HEK293 (cell line): ENCODE data around the gene TLE6.

Experiments used
- CTCF ChIA-PET: fragments of 350-600 bp; formaldehyde crosslinking; extraction: SDS; loops from one replicate; lab custom pipeline; 2021; ENCODE audit warnings: antibody characterized with exemption; lab: Yijun Ruan, JAX
- POLR2A ChIA-PET: fragments of 300-600 bp; formaldehyde crosslinking; extraction: SDS; loops from one replicate; lab custom pipeline; 2020; ENCODE audit warnings: antibody characterized with exemption, inconsistent platforms; lab: Yijun Ruan, JAX
- H3K27ac ChIP-seq: fragments of 200-500 bp; sonication (Bioruptor generic); 2 replicates; pipeline ENCODE4 v1.5.1; 2014; ENCODE audit warnings: low read depth, low read length, control low read depth, inconsistent platforms; ENCODE audit errors: extremely low read depth
- H3K36me3 ChIP-seq, 2 experiments: fragments of 200-500 bp in 1 of 2; sonication (Bioruptor generic) in 1 of 2; 1 replicate in 1 of 2; 2 replicates in 1 of 2; pipeline ENCODE4 v1.5.1; 2014 to 2017; ENCODE audit warnings: inconsistent platforms in 2 of 2, low read length in 2 of 2; ENCODE audit not compliant: control insufficient read depth in 2 of 2, insufficient read depth in 1 of 2
- H3K4me1 ChIP-seq: fragments of 200-500 bp; sonication (Bioruptor generic); 2 replicates; pipeline ENCODE4 v1.5.1; 2014; ENCODE audit warnings: mild to moderate bottlenecking, low read length, inconsistent platforms; ENCODE audit not compliant: control insufficient read depth, insufficient read depth
- H3K4me3 ChIP-seq: 2 replicates; pipeline ENCODE4 v1.5.1; 2011; ENCODE audit warnings: low read depth, mild to moderate bottlenecking, control low read depth, low read length, moderate library complexity
- H3K9me3 ChIP-seq: fragments of 200-500 bp; sonication (Bioruptor generic); 2 replicates; pipeline ENCODE4 v1.5.1; 2014; ENCODE audit warnings: low read depth, low read length, inconsistent platforms; ENCODE audit not compliant: control insufficient read depth, insufficient read depth
- INSM2 ChIP-seq: fragments of 450-650 bp; formaldehyde crosslinking; IDR thresholded peaks from 2 replicates; pipeline ENCODE4 v1.5.1; 2016; ENCODE audit warnings: missing biosample characterization, missing genetic modification characterization
- KLF10 ChIP-seq: fragments of 450-650 bp; IDR thresholded peaks from 2 replicates; pipeline ENCODE4 v1.5.1; 2018; ENCODE audit warnings: missing biosample characterization, mild to moderate bottlenecking, missing genetic modification characterization
- KLF9 ChIP-seq: fragments of 450-650 bp; formaldehyde crosslinking; IDR thresholded peaks from 2 replicates; pipeline ENCODE4 v1.5.1; 2016; ENCODE audit warnings: missing biosample characterization, missing genetic modification characterization, low read depth
- PRDM2 ChIP-seq: fragments of 450-650 bp; formaldehyde crosslinking; IDR thresholded peaks from 2 replicates; pipeline ENCODE4 v1.5.1; 2016; ENCODE audit warnings: missing biosample characterization, missing genetic modification characterization, borderline replicate concordance
- SP7 ChIP-seq: fragments of 450-650 bp; formaldehyde crosslinking; IDR thresholded peaks from 2 replicates; pipeline ENCODE4 v1.5.1; 2016; ENCODE audit warnings: missing biosample characterization, missing genetic modification characterization
- YY2 ChIP-seq: fragments of 450-650 bp; formaldehyde crosslinking; IDR thresholded peaks from 2 replicates; pipeline ENCODE4 v1.5.1; 2016; ENCODE audit warnings: missing biosample characterization, missing genetic modification characterization
- ZBTB48 ChIP-seq: fragments of 450-650 bp; formaldehyde crosslinking; IDR thresholded peaks from 2 replicates; pipeline ENCODE4 v1.5.1; 2016; ENCODE audit warnings: missing biosample characterization, missing genetic modification characterization
- ZBTB8A ChIP-seq: fragments of 450-650 bp; formaldehyde crosslinking; IDR thresholded peaks from 2 replicates; pipeline ENCODE4 v1.5.1; 2016; ENCODE audit warnings: missing biosample characterization, missing genetic modification characterization
- ZEB2 ChIP-seq: fragments of 450-650 bp; formaldehyde crosslinking; IDR thresholded peaks from 2 replicates; pipeline ENCODE4 v1.5.1; 2016; ENCODE audit warnings: missing biosample characterization, missing genetic modification characterization
- ZIC2 ChIP-seq: fragments of 450-650 bp; formaldehyde crosslinking; IDR thresholded peaks from 2 replicates; pipeline ENCODE4 v1.5.1; 2016; ENCODE audit warnings: missing biosample characterization, missing genetic modification characterization
- ZNF121 ChIP-seq: fragments of 450-650 bp; formaldehyde crosslinking; IDR thresholded peaks from 2 replicates; pipeline ENCODE4 v1.5.1; 2016; ENCODE audit warnings: missing biosample characterization, missing genetic modification characterization
- ZNF138 ChIP-seq: fragments of 450-650 bp; formaldehyde crosslinking; IDR thresholded peaks from 2 replicates; pipeline ENCODE4 v1.5.1; 2016; ENCODE audit warnings: missing biosample characterization, missing genetic modification characterization, borderline replicate concordance
- ZNF2 ChIP-seq: fragments of 450-650 bp; formaldehyde crosslinking; IDR thresholded peaks from 2 replicates; pipeline ENCODE4 v1.5.1; 2016; ENCODE audit warnings: missing biosample characterization, missing genetic modification characterization
- ZNF24 ChIP-seq: fragments of 450-650 bp; formaldehyde crosslinking; IDR thresholded peaks from 2 replicates; pipeline ENCODE4 v1.5.1; 2016; ENCODE audit warnings: missing biosample characterization, missing genetic modification characterization
- ZNF514 ChIP-seq: fragments of 450-650 bp; formaldehyde crosslinking; IDR thresholded peaks from 2 replicates; pipeline ENCODE4 v1.5.1; 2016; ENCODE audit warnings: missing biosample characterization, missing genetic modification characterization
- ZNF561 ChIP-seq: fragments of 450-650 bp; IDR thresholded peaks from 2 replicates; pipeline ENCODE4 v1.5.1; 2018; ENCODE audit warnings: missing biosample characterization, missing genetic modification characterization, borderline replicate concordance
- ZNF610 ChIP-seq: fragments of 450-650 bp; formaldehyde crosslinking; IDR thresholded peaks from 2 replicates; pipeline ENCODE4 v1.5.1; 2016; ENCODE audit warnings: missing biosample characterization, missing genetic modification characterization, borderline replicate concordance
- ZNF623 ChIP-seq: fragments of 450-650 bp; formaldehyde crosslinking; IDR thresholded peaks from 2 replicates; pipeline ENCODE4 v1.5.1; 2016; ENCODE audit warnings: missing biosample characterization, missing genetic modification characterization
- ZNF624 ChIP-seq: fragments of 450-650 bp; formaldehyde crosslinking; IDR thresholded peaks from 2 replicates; pipeline ENCODE4 v1.5.1; 2017; ENCODE audit warnings: missing biosample characterization, missing genetic modification characterization
- ZNF654 ChIP-seq: fragments of 450-650 bp; formaldehyde crosslinking; IDR thresholded peaks from 2 replicates; pipeline ENCODE4 v1.5.1; 2016; ENCODE audit warnings: low read depth, missing biosample characterization, missing genetic modification characterization
- ZNF843 ChIP-seq: fragments of 450-650 bp; formaldehyde crosslinking; IDR thresholded peaks from 2 replicates; pipeline ENCODE4 v1.5.1; 2016; ENCODE audit warnings: missing biosample characterization, missing genetic modification characterization
- ZSCAN4 ChIP-seq: fragments of 450-650 bp; formaldehyde crosslinking; IDR thresholded peaks from 2 replicates; pipeline ENCODE4 v1.5.1; 2017; ENCODE audit warnings: missing biosample characterization, missing genetic modification characterization
- ZSCAN5A ChIP-seq: fragments of 450-650 bp; formaldehyde crosslinking; IDR thresholded peaks from 2 replicates; pipeline ENCODE4 v1.5.1; 2016; ENCODE audit warnings: missing biosample characterization, missing genetic modification characterization
- TF ChIP-seq, protein P1 (sequence below): fragments of 450-650 bp; formaldehyde crosslinking; IDR thresholded peaks from 2 replicates; pipeline ENCODE4 v1.5.1; 2016; ENCODE audit warnings: missing biosample characterization, missing genetic modification characterization

Gene TLE6

DNA sequence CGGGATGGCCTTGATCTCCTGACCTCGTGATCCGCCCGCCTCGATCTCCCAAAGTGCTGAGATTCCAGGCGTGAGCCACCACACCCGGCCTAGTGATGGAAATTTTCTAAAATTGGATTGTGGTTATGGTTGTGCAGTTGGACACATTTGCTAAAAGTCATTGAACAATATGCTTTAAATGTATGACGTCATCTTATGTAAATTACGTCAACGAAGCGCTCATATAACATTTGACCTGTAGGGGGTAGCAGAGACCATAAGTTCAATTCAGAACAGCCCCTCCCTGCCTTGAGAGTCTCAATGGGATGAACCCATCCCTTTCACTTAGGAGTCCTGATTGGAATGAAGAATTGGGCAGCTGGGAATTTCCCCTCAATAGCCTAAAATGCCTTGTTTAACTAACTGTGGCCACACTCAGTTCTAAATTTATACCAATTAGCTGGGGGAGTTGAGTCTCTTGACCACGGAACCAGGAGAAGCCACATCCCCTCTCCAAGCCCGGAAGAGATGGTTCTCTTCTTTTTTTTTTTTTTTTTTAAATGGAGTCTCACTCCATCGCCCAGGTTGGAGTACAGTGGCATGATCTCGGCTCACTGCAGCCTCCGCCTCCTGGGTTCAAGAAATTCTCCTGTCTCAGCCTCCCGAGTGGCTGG, 15.2 kb upstream of the TLE6 start (continued):
- peak; percentile 56; the same call in 1 of the 2 replicates for TF ChIP-seq ZSCAN4 (tag by site-specific recombination)
- peak; percentile 91 for TF ChIP-seq SP7 (tag by site-specific recombination)
- peak; percentile 54; the same call in 1 of the 2 replicates for TF ChIP-seq ZNF2 (tag by site-specific recombination)
- no peak for TF ChIP-seq KLF9 (tag by site-specific recombination)
- TF ChIP-seq ZNF624 (tag by site-specific recombination) = no peak
- TF ChIP-seq ZBTB8A (tag by site-specific recombination) = peak; percentile 49; the same call in 1 of the 2 replicates
- no peak for TF ChIP-seq ZBTB48
- TF ChIP-seq ZIC2 (tag by site-specific recombination) = 0 out of 2 replicates have a peak, but pooled peaks have one; percentile 13
- TF ChIP-seq ZNF843 (tag by site-specific recombination) = no peak
- TF ChIP-seq ZNF514 = no peak
- peak; percentile 39; the same call in 1 of the 2 replicates for TF ChIP-seq YY2 (tag by site-specific recombination)
- TF ChIP-seq ZNF654 (tag by site-specific recombination) = peak; percentile 99
- TF ChIP-seq ZNF610 (tag by site-specific recombination) = no peak
- no peak for TF ChIP-seq ZNF138
- peak; percentile 58; the same call in 1 of the 2 replicates for TF ChIP-seq ZNF561 (tag by site-specific recombination)
- TF ChIP-seq ZEB2 (tag by site-specific recombination) = peak; percentile 77
- TF ChIP-seq, protein P1, sequence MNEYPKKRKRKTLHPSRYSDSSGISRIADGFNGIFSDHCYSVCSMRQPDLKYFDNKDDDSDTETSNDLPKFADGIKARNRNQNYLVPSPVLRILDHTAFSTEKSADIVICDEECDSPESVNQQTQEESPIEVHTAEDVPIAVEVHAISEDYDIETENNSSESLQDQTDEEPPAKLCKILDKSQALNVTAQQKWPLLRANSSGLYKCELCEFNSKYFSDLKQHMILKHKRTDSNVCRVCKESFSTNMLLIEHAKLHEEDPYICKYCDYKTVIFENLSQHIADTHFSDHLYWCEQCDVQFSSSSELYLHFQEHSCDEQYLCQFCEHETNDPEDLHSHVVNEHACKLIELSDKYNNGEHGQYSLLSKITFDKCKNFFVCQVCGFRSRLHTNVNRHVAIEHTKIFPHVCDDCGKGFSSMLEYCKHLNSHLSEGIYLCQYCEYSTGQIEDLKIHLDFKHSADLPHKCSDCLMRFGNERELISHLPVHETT (tag by site-specific recombination) = peak; percentile 77
- no peak for TF ChIP-seq ZSCAN5A (tag by site-specific recombination)
- TF ChIP-seq KLF10 (tag by site-specific recombination) = peak; percentile 63; the same call in 1 of the 2 replicates
- TF ChIP-seq INSM2 (tag by site-specific recombination) = peak; percentile 55; the same call in 1 of the 2 replicates
- 0 out of 2 replicates have a peak, but pooled peaks have one; percentile 38 for TF ChIP-seq ZNF24

GRCh38 chr19:2963122-2963521, 14.2 kb upstream of the TLE6 start:
- Histone ChIP-seq H3K9me3 (no peaks in the 10 kb centered on the region), H3K4me1 (no peaks in the 10 kb centered on the region), H3K27ac (no peak overlapping the region), H3K4me3 (no peak overlapping the region), H3K36me3 (no peaks in the 10 kb centered on the region)
- ChIA-PET POLR2A (interaction anchor here (0.6 kb wide), 1 partner anchor 10 kb away, joined by 6 read pairs; no protein-coding TSS in a partner anchor), CTCF (interaction anchor here (1.1 to 2.5 kb wide), 11 partner anchors 11 to 227 kb away, joined by 3 to 19 read pairs (median 5); partner anchors contain the start of gene GNA15)
- peak; percentile 92 for TF ChIP-seq ZNF121
- no peak for TF ChIP-seq PRDM2 (tag by site-specific recombination)
- no peak for TF ChIP-seq ZNF623
